Measurements from ENCODE around the gene UBE3D. TPM values are rescaled to one million over a fixed set of nuclear protein-coding genes. Genes with fewer than 3 reads are reported as not detected.

The UBE3D gene
- total and polyA plus RNA-seq, 2 of the 8 experiments (the other 6 are each of a cell fraction or from before 2014, with no cell fraction given): 5.7 to 16.3 TPM

DNA sequence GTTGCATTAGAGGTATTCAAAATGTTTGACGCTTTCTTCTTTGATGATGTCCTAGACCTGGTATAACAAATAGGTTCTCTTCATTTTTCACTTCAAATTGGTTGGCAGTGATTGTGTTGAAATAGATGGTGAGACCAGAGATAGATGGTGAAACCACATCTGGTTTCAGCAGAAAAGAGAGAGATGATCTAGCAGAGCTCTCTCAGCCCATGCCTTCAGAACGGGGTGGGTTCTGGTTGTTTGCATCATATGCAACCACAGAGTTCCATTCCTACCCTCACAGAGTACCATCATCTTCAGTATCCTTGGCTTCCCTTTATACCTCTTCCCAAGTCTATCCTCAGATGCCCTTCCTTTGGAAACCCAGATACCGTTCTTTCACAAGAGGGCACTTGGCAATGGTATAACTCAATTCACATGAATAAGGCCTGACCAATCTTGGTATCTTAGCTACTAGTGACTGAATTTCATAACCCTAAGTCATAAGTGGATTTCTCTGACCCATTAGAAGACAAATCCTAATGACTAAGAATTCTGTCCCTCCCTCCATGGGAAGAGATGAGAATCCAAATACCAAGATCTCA is 93.7 kb downstream of the UBE3D start (continued):
- TF ChIP-seq RXRA (IDR thresholded peaks at IDR 0.05; ENCODE audit: insufficient read depth, low read depth, low read length) (no peak), CBX8 (IDR thresholded peaks at IDR 0.05; ENCODE audit: borderline replicate concordance, low read depth, low read length) (no peak)

Data from H1 (cell line).